HepG2 (cell line): ENCODE results near the gene GMFB. TPM values are rescaled to one million over a fixed set of nuclear protein-coding genes. Genes with fewer than 3 reads are reported as not detected.

Experiments used
- ATAC-seq: fragments of 200-7000 bp; cut with Tn5 transposase; 3 replicates; pipeline ENCODE4 v1.9.1; 2020; ENCODE audit warnings: mild to moderate bottlenecking, moderate library complexity
- BruUV-seq: library from RNA; stranded (reverse); fragments of 400-500 nt; replicated peaks from 2 replicates; lab custom pipeline; 2021; lab: Mats Ljungman, UMichigan
- CTCF ChIA-PET: fragments of 300-600 bp; formaldehyde crosslinking; extraction: SDS; loops from one replicate; lab custom pipeline; 2021; ENCODE audit warnings: low total read pairs, inconsistent platforms, low intra/inter-chr PET ratio; lab: Yijun Ruan, JAX
- POLR2A ChIA-PET: fragments of 350-600 bp; sonication (Branson Sonifier 250); formaldehyde crosslinking; loops from one replicate; lab custom pipeline; 2020; ENCODE audit warnings: antibody characterized with exemption, inconsistent platforms; lab: Yijun Ruan, JAX
- DNase-seq: peaks from one replicate; pipeline ENCODE4 v3.0.0-alpha.2; 2015; ENCODE audit warnings: low spot score
- FAIRE-seq: peaks from 3 replicates; lab custom pipeline; 2011; peaks lifted over from hg19 to GRCh38; lab: Jason Lieb, UNC
- H2AFZ ChIP-seq: one replicate; pipeline ENCODE4 v1.6.1; 2011; ENCODE audit warnings: low read length, inconsistent platforms
- H3K27ac ChIP-seq: fragments of 300-600 bp; 3 replicates; pipeline ENCODE4 v1.8.0; 2011; ENCODE audit warnings: mixed run types, mild to moderate bottlenecking, mixed read lengths, low read length, inconsistent platforms; ENCODE audit not compliant: insufficient read depth; ENCODE audit errors: extremely low read length
- H3K27me3 ChIP-seq, 2 experiments: fragments of 200-600 bp in 1 of 2; 2 replicates in 1 of 2; 3 replicates in 1 of 2; pipeline versions ENCODE4 v1.6.0 to v1.8.0; 2011; ENCODE audit warnings: low read length in 2 of 2, mild to moderate bottlenecking in 2 of 2, moderate library complexity in 2 of 2, inconsistent platforms in 1 of 2; ENCODE audit not compliant: insufficient read depth in 2 of 2, control insufficient read depth in 1 of 2
- H3K36me3 ChIP-seq, 2 experiments: fragments of 200-600 bp in 1 of 2; replicated peaks in 1 of 2; 2 replicates in 1 of 2; 3 replicates in 1 of 2; pipeline versions ENCODE4 v1.5.1 to v1.8.0; 2011; ENCODE audit warnings: low read length in 2 of 2, inconsistent platforms in 1 of 2; ENCODE audit not compliant: insufficient read depth in 2 of 2, control insufficient read depth in 1 of 2
- H3K4me1 ChIP-seq: 2 replicates; pipeline ENCODE4 v1.5.1; 2012; ENCODE audit warnings: low read length, inconsistent platforms; ENCODE audit not compliant: insufficient read depth
- H3K4me2 ChIP-seq: 2 replicates; pipeline ENCODE4 v1.6.0; 2011; ENCODE audit warnings: low read depth, low read length, inconsistent platforms
- H3K4me3 ChIP-seq, 3 experiments: fragments of 200-600 bp in 1 of 3; sonication (generic), shearing (Covaris generic) in 1 of 3; replicated peaks in 1 of 3; 2 replicates each; pipeline ENCODE4 v1.5.1; 2011 to 2016; ENCODE audit warnings: low read length in 3 of 3, inconsistent platforms in 2 of 3, low read depth in 2 of 3, mild to moderate bottlenecking in 2 of 3, control low read depth in 1 of 3, mixed read lengths in 1 of 3; ENCODE audit not compliant: insufficient read depth in 1 of 3
- H3K79me2 ChIP-seq: one replicate; pipeline ENCODE4 v1.6.1; 2011; ENCODE audit warnings: low read length, inconsistent platforms; ENCODE audit not compliant: insufficient read depth
- H3K9ac ChIP-seq: 2 replicates; pipeline ENCODE4 v1.6.0; 2011; ENCODE audit warnings: mild to moderate bottlenecking, low read depth, low read length, inconsistent platforms; ENCODE audit not compliant: insufficient read depth
- H3K9me3 ChIP-seq: 2 replicates; pipeline ENCODE4 v1.5.1; 2012; ENCODE audit warnings: mild to moderate bottlenecking, low read length
- H4K20me1 ChIP-seq: 2 replicates; pipeline ENCODE4 v1.6.0; 2011; ENCODE audit warnings: inconsistent platforms, mild to moderate bottlenecking, low read length, moderate library complexity; ENCODE audit not compliant: insufficient read depth
- BORCS8-MEF2B ChIP-seq: sonication (generic); formaldehyde crosslinking; IDR thresholded peaks from 2 replicates; pipeline ENCODE4 v1.8.0; 2022; ENCODE audit warnings: mild to moderate bottlenecking, missing genetic modification reagents
- CC2D1A ChIP-seq: sonication (generic); formaldehyde crosslinking; IDR thresholded peaks from 2 replicates; pipeline ENCODE4 v1.8.1; 2023; ENCODE audit warnings: mild to moderate bottlenecking, missing genetic modification reagents
- FOSL2 ChIP-seq: sonication (generic); formaldehyde crosslinking; IDR thresholded peaks from 2 replicates; pipeline ENCODE4 v1.4.0; 2020; ENCODE audit warnings: missing genetic modification reagents
- MBNL3 ChIP-seq: fragments of 250-450 bp; sonication (Bioruptor Pico); conservative IDR thresholded peaks from 2 replicates; pipeline ENCODE4 v1.8.0; 2022; ENCODE audit warnings: mild to moderate bottlenecking, inconsistent platforms
- POGZ ChIP-seq: sonication (generic); formaldehyde crosslinking; IDR thresholded peaks from 2 replicates; pipeline ENCODE4 v1.4.0; 2020; ENCODE audit warnings: mild to moderate bottlenecking, missing genetic modification reagents
- SALL2 ChIP-seq: sonication (generic); formaldehyde crosslinking; IDR thresholded peaks from 2 replicates; pipeline ENCODE4 v1.8.1; 2023; ENCODE audit warnings: mild to moderate bottlenecking, missing genetic modification reagents, inconsistent platforms
- SATB2 ChIP-seq: sonication (generic); formaldehyde crosslinking; IDR thresholded peaks from 2 replicates; pipeline ENCODE4 v1.5.0; 2020; ENCODE audit warnings: missing genetic modification reagents
- SIX1 ChIP-seq: sonication (generic); formaldehyde crosslinking; IDR thresholded peaks from 2 replicates; pipeline ENCODE4 v1.4.0; 2020; ENCODE audit warnings: missing genetic modification reagents, borderline replicate concordance
- SP1 ChIP-seq, 2 experiments: fragments of 450-650 bp in 1 of 2; sonication (generic) in 1 of 2; formaldehyde crosslinking in 1 of 2; IDR thresholded peaks; 2 replicates each; pipeline versions ENCODE4 v1.4.0 to v1.6.1; 2016 to 2020; ENCODE audit warnings: missing genetic modification reagents in 1 of 2
- XBP1 ChIP-seq: sonication (generic); formaldehyde crosslinking; IDR thresholded peaks from 2 replicates; pipeline ENCODE4 v1.5.0; 2020; ENCODE audit warnings: missing genetic modification reagents
- ZNF205 ChIP-seq: IDR thresholded peaks from 2 replicates; pipeline ENCODE4 v1.6.1; 2018; ENCODE audit warnings: missing biosample characterization, missing genetic modification reagents
- ZNF530 ChIP-seq: sonication (generic); formaldehyde crosslinking; IDR thresholded peaks from 2 replicates; pipeline ENCODE4 v1.5.0; 2020; ENCODE audit warnings: low read depth, mild to moderate bottlenecking, missing genetic modification reagents
- ZNF607 ChIP-seq: sonication (generic); formaldehyde crosslinking; IDR thresholded peaks from 2 replicates; pipeline ENCODE4 v1.5.1; 2020; ENCODE audit warnings: missing genetic modification reagents, mild to moderate bottlenecking, borderline replicate concordance
- ZNF770 ChIP-seq: sonication (generic); formaldehyde crosslinking; IDR thresholded peaks from 2 replicates; pipeline ENCODE4 v1.5.0; 2020; ENCODE audit warnings: mild to moderate bottlenecking, missing genetic modification reagents
- WGBS: methylation state at CpG from one replicate; pipeline ENCODE4 v1.1.6; 2017; ENCODE audit warnings: low lambda C conversion rate; 5-methylcytosine and 5-hydroxymethylcytosine counted together
- in situ Hi-C: cut with HindIII; loops from 2 replicates; pipeline ENCODE4 v1.10.0; 2017; ENCODE audit warnings: low pct_unique_long_range_greater_than_20kb; ENCODE audit not compliant: extremely low pct_ligation_motif_present
- intact Hi-C: fragments of 100-400 bp; cut with micrococcal nuclease; formaldehyde crosslinking; loops from one replicate; pipeline ENCODE4 v1.10.0; 2022; ENCODE audit not compliant: unreplicated experiment
- polyA plus RNA-seq, 8 experiments: library from polyadenylated mRNA; depleted of rRNA in 3 of 8; stranded (reverse) in 7 of 8; unstranded in 1 of 8; fragments of >200 nt; fragmentation: Illumina TruSeq in 4 of 8; extraction: Trizol in 4 of 8; gene quantifications; 2 replicates each; pipeline versions ENCODE4 v1.2.1 to v1.2.3, GENCODE V29; 2011 to 2016; ENCODE audit warnings: low read depth in 4 of 8, missing spikeins in 1 of 8, mixed read lengths in 1 of 8; ENCODE audit not compliant: insufficient read depth in 1 of 8
- total RNA-seq, 5 experiments: library from RNA; depleted of rRNA; stranded (reverse); fragments of >200 nt; fragmentation: Illumina TruSeq; extraction: Trizol; gene quantifications; 2 replicates each; pipeline ENCODE4 v1.2.3, GENCODE V29; 2016; ENCODE audit warnings: low read depth in 1 of 5

The GMFB gene
- total and polyA plus RNA-seq, 2 of the 13 experiments (the other 11 are each of a cell fraction or from before 2014, with no cell fraction given), result 17.3 to 68.2 TPM

GRCh38 chr14:54480830-54481562 lies 7.8 kb downstream of the GMFB start:
- Histone ChIP-seq H3K9me3 (no peaks in the 10 kb centered on the region), H3K27me3 (no peaks in the 10 kb centered on the region), H2AFZ (no peak overlapping the region), H3K27ac (no peak overlapping the region), H3K36me3 (peaks cover 3 to 36% of the 10 kb centered on the region in 2 experiments), H3K79me2 (peaks cover 43% of the 10 kb centered on the region), H3K4me1 (peaks cover 39% of the 10 kb centered on the region), H3K4me3 (no peak overlapping the region), H4K20me1 (peaks cover 12% of the 10 kb centered on the region), H3K4me2 (no peak overlapping the region), H3K9ac (no peak overlapping the region)
- CTCF ChIA-PET, result no interaction called here
- POLR2A ChIA-PET, result no interaction called here
- in situ Hi-C loops, result loop anchor here (10.0 kb wide), 1 partner anchor 116 kb away; no protein-coding TSS in a partner anchor
- no peak for FAIRE-seq
- ATAC-seq, result no peak
- DNase-seq, result no peak
- intact Hi-C loops, result no loop called here
- WGBS, result 97% methylated on average over 4 of the region's 4 CpGs
- BruUV-seq, result no TSS peak
- no peak for TF ChIP-seq ZNF770
- no peak for TF ChIP-seq SP1 (IDR thresholded peaks at IDR 0.05)
- no peak for TF ChIP-seq SP1 (CRISPR knock-in tag; IDR thresholded peaks at IDR 0.05)
- no peak for TF ChIP-seq XBP1 (CRISPR knock-in tag)
- no peak for TF ChIP-seq SATB2 (CRISPR knock-in tag)
- TF ChIP-seq CC2D1A (CRISPR knock-in tag), result no peak
- TF ChIP-seq FOSL2 (CRISPR knock-in tag), result no peak
- no peak for TF ChIP-seq BORCS8-MEF2B
- TF ChIP-seq ZNF205 (CRISPR knock-in tag), result no peak
- TF ChIP-seq SIX1 (CRISPR knock-in tag), result no peak
- TF ChIP-seq ZNF530 (CRISPR knock-in tag), result no peak
- TF ChIP-seq POGZ, result no peak
- TF ChIP-seq SALL2, result no peak
- no peak for TF ChIP-seq ZNF607 (CRISPR knock-in tag)
- TF ChIP-seq MBNL3 (CRISPR knock-in tag), result no peak
